WERI-Rb-1 (cell line): ENCODE results near the gene STAT4.

Experiments
- DNase-seq: peaks from one replicate; pipeline ENCODE4 v3.0.0-alpha.2; 2020
- H3K27ac ChIP-seq: fragments of 250-450 bp; sonication (Bioruptor Pico); 2 replicates; pipeline ENCODE4 v1.5.1; 2020; ENCODE audit warnings: mild to moderate bottlenecking, moderate library complexity
- H3K27me3 ChIP-seq: fragments of 250-450 bp; sonication (Bioruptor Pico); 2 replicates; pipeline ENCODE4 v1.5.1; 2021; ENCODE audit warnings: mild to moderate bottlenecking, low read depth, moderate library complexity; ENCODE audit not compliant: insufficient read depth, severe bottlenecking
- H3K36me3 ChIP-seq: fragments of 250-450 bp; sonication (Bioruptor Pico); 2 replicates; pipeline ENCODE4 v1.5.1; 2020; ENCODE audit warnings: mild to moderate bottlenecking, moderate library complexity
- H3K4me3 ChIP-seq: 2 replicates; pipeline ENCODE4 v1.5.1; 2011; ENCODE audit warnings: low read depth, mild to moderate bottlenecking, control low read depth, low read length
- H3K9me3 ChIP-seq: fragments of 250-450 bp; sonication (Bioruptor Pico); 2 replicates; pipeline ENCODE4 v1.5.1; 2021; ENCODE audit warnings: mild to moderate bottlenecking, moderate library complexity; ENCODE audit not compliant: severe bottlenecking
- TF ChIP-seq, protein P1 (sequence below): IDR thresholded peaks from 2 replicates; pipeline ENCODE4 v1.5.1; 2011; ENCODE audit warnings: low read depth, mild to moderate bottlenecking, control low read depth, inconsistent platforms, low read length

Gene STAT4

DNA sequence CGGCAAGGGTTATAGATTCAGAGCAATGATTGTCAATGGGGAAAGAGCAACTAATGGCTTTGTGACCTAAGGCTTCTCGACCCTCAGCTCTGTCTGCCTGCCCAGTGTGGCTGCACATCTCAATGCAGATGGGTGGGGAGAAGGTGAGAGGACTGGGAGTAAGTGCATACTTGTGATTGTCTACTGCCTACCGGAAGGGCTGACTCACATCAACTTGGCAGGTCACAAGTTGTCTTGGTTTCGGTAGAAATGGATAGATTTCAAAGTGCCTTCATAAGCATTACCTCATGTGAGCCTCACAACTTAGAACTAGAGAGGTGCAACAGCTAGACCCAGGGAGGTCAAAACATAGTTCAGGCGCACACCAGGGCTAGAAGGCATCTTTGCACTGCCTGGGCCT, 166.2 kb downstream of the STAT4 start:
- TF ChIP-seq, protein P1, sequence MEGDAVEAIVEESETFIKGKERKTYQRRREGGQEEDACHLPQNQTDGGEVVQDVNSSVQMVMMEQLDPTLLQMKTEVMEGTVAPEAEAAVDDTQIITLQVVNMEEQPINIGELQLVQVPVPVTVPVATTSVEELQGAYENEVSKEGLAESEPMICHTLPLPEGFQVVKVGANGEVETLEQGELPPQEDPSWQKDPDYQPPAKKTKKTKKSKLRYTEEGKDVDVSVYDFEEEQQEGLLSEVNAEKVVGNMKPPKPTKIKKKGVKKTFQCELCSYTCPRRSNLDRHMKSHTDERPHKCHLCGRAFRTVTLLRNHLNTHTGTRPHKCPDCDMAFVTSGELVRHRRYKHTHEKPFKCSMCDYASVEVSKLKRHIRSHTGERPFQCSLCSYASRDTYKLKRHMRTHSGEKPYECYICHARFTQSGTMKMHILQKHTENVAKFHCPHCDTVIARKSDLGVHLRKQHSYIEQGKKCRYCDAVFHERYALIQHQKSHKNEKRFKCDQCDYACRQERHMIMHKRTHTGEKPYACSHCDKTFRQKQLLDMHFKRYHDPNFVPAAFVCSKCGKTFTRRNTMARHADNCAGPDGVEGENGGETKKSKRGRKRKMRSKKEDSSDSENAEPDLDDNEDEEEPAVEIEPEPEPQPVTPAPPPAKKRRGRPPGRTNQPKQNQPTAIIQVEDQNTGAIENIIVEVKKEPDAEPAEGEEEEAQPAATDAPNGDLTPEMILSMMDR = no peak
- Histone ChIP-seq H3K9me3 (no peaks in the 10 kb centered on the region), H3K27me3 (no peaks in the 10 kb centered on the region), H3K36me3 (peaks cover 92% of the 10 kb centered on the region), H3K27ac (no peak overlapping the region), H3K4me3 (no peak overlapping the region)
- no peak for DNase-seq

DNA sequence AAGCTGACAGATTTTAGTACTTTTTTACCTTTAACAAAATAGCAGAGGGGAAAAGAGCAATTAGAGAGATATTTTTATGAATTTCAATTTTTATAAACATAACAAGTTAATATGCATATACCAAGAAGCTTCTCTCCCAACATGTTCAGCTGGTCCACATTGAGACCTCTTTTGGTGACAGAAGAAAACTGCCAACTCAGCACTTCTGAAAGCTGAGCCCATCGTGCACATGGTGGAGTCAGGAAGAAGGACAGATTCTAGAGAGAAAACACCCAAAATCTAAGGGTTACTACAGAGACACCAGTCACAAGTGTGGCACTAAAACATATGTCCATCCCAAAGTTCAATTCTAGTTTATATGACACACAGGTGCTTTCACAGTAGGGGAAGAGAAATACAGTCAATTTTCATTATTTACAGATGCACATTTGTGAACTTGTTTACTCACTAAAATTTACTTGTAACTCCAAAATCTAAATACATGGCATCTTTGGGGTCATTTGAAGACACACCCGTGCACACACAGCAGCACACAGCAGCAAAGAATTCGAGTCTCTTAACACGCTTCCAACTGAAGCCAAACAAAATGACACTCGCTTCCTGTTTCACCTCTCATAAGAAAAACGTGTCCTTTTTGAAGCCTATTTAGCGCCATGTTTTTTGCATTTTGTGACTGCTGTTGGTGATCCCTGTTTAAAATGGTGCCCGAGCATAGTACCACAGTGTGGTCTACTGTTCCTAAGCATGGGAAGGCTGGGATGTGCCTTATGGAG, 168.3 kb downstream of the STAT4 start:
- Histone ChIP-seq H3K9me3 (no peaks in the 10 kb centered on the region), H3K36me3 (peaks cover 90% of the 10 kb centered on the region), H3K27me3 (no peaks in the 10 kb centered on the region), H3K27ac (no peak overlapping the region), H3K4me3 (no peak overlapping the region)
- TF ChIP-seq, protein P1 = no peak
- no peak for DNase-seq

DNA sequence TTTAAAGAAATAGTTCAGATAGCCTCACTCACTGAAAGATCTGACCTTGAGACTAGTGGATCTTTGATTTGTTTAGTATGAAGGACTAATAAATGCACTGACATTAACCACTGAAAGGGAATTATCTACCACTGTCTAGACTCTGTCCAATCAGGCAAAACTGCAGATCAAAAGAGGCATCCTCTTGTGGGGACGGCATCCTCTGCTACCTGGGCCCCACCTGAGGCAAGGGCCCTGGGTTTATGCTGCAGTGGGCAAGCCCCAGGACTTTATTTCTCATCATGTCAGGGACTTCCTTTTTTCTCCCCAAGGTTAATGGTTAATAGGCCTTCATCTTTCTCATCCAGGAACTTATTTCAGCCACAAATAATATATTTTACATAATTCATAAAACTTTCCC, 169.1 kb downstream of the STAT4 start:
- H3K9me3 ChIP-seq = no peaks in the 10 kb centered on the region
- no peak overlapping the region for H3K4me3 ChIP-seq
- H3K27ac ChIP-seq = no peak overlapping the region
- no peaks in the 10 kb centered on the region for H3K27me3 ChIP-seq
- DNase-seq = no peak
- TF ChIP-seq, protein P1 = no peak
- H3K36me3 ChIP-seq = peaks cover 85% of the 10 kb centered on the region

DNA sequence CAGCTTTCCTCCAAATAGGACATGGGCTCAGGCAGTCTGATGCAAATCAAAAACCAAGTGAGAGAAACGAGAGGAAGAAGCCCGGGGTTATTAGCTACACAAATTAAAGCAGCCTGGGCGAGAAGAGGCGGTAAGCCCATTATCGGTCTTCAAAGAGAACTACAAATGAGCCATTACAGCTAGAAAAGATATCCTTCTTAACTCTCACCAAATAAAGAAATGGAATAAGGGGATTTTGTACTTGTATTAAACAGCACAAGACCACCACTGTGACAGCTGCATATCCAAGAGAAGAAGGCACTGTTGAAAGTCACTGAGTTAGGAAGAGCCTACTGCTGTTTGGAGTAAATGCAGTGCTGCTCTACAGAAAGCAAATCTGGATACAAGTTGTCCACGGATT, 169.5 kb downstream of the STAT4 start:
- TF ChIP-seq, protein P1 = no peak
- no peak overlapping the region for H3K27ac ChIP-seq
- no peaks in the 10 kb centered on the region for H3K9me3 ChIP-seq
- H3K4me3 ChIP-seq = no peak overlapping the region
- no peak for DNase-seq
- H3K36me3 ChIP-seq = peaks cover 85% of the 10 kb centered on the region
- no peaks in the 10 kb centered on the region for H3K27me3 ChIP-seq

DNA sequence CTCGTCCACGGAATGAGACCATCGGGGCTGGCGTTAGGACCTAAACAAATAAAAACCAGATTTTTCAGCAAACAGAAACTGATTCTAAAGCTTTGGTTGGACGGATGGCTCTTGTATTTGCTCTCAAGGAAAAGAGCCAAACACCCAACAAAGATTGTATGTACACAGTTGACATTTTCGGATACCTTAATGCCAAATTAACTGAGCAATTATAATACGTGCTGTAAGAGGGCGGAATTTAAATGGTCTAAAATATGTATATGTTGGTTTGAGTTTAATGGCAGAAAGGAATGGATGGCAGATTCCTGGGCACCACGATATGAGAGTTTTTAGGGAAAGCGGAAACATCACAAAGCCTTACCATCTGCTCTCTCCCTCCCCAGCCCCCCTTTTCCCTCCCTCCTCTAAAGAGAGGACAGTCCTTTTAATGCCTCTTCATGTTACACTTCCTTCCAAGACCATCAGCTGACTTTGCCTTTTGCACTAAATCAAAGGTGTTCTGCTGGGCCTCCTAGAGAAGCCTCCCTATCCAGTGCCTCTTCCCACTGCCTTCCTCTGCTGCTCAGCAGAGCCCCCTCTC, 170.1 kb downstream of the STAT4 start:
- no peaks in the 10 kb centered on the region for H3K27me3 ChIP-seq
- H3K4me3 ChIP-seq = no peak overlapping the region
- no peak overlapping the region for H3K27ac ChIP-seq
- TF ChIP-seq, protein P1 = no peak
- no peak for DNase-seq
- H3K9me3 ChIP-seq = no peaks in the 10 kb centered on the region
- peaks cover 83% of the 10 kb centered on the region for H3K36me3 ChIP-seq
